CD14-positive monocyte (primary cell): ENCODE measurements around the gene SUSD6. TPM values are rescaled to one million over a fixed set of nuclear protein-coding genes. Genes with fewer than 3 reads are reported as not detected.
A peak's percentile ranks its signal among the peaks of the same experiment; 100 is the strongest.

Source experiments
- DNase-seq, 3 donors: peaks; one replicate each; pipeline ENCODE4 v3.0.0-alpha.2; 2011 to 2022
- H2AFZ ChIP-seq: 2 replicates; pipeline ENCODE4 v1.6.0; 2012; ENCODE audit warnings: mild to moderate bottlenecking, low read depth, low read length, inconsistent platforms; ENCODE audit not compliant: insufficient read depth, poor library complexity, severe bottlenecking
- H3K27ac ChIP-seq, 2 donors: 1 replicate in 1 of 2; 2 replicates in 1 of 2; pipeline ENCODE4 v1.5.1; 2012 to 2013; ENCODE audit warnings: low read length in 2 of 2, control low read depth in 1 of 2, inconsistent platforms in 1 of 2, low read depth in 1 of 2, mild to moderate bottlenecking in 1 of 2
- H3K27me3 ChIP-seq, 2 donors: one replicate each; pipeline versions ENCODE4 v1.6.0 to v1.6.1; 2011 to 2013; ENCODE audit warnings: low read length in 2 of 2; ENCODE audit not compliant: control insufficient read depth in 2 of 2, insufficient read depth in 2 of 2
- H3K36me3 ChIP-seq, 2 donors: replicated peaks in 1 of 2; 1 replicate in 1 of 2; 2 replicates in 1 of 2; pipeline versions ENCODE4 v1.5.1 to v1.6.1; 2012 to 2013; ENCODE audit warnings: low read length in 2 of 2, control low read depth in 1 of 2, inconsistent platforms in 1 of 2, mild to moderate bottlenecking in 1 of 2; ENCODE audit not compliant: insufficient read depth in 2 of 2, control insufficient read depth in 1 of 2
- H3K4me1 ChIP-seq, 2 donors: 1 replicate in 1 of 2; 2 replicates in 1 of 2; pipeline versions ENCODE4 v1.5.1 to v1.6.1; 2012 to 2013; ENCODE audit warnings: low read length in 2 of 2, control low read depth in 1 of 2, inconsistent platforms in 1 of 2, mild to moderate bottlenecking in 1 of 2, moderate library complexity in 1 of 2; ENCODE audit not compliant: insufficient read depth in 2 of 2, control insufficient read depth in 1 of 2
- H3K4me2 ChIP-seq: replicated peaks from 2 replicates; pipeline ENCODE3; 2012; ENCODE audit warnings: low read length, moderate library complexity, mild to moderate bottlenecking; ENCODE audit not compliant: poor library complexity, severe bottlenecking; ENCODE audit errors: extremely low read depth
- H3K4me3 ChIP-seq, 3 experiments: fragments of 200-600 bp in 1 of 3; sonication (generic) in 1 of 3; replicated peaks in 1 of 3; 1 replicate in 2 of 3; 2 replicates in 1 of 3; pipeline ENCODE4 v1.5.1; 2011 to 2013; ENCODE audit warnings: low read length in 3 of 3, mild to moderate bottlenecking in 3 of 3, control low read depth in 2 of 3, low read depth in 2 of 3, inconsistent platforms in 1 of 3, moderate library complexity in 1 of 3
- H3K79me2 ChIP-seq: 2 replicates; pipeline ENCODE4 v1.6.0; 2012; ENCODE audit warnings: mild to moderate bottlenecking, control low read depth, inconsistent platforms, low read length, moderate library complexity; ENCODE audit not compliant: insufficient read depth
- H3K9ac ChIP-seq: 2 replicates; pipeline ENCODE4 v1.6.0; 2017; ENCODE audit warnings: low read length, mild to moderate bottlenecking; ENCODE audit not compliant: insufficient read depth, poor library complexity, severe bottlenecking
- H3K9me3 ChIP-seq, 2 donors: replicated peaks in 1 of 2; 1 replicate in 1 of 2; 2 replicates in 1 of 2; pipeline versions ENCODE4 v1.5.1 to v1.6.1; 2012 to 2013; ENCODE audit warnings: low read length in 2 of 2, control low read depth in 1 of 2; ENCODE audit not compliant: control insufficient read depth in 1 of 2, insufficient read depth in 1 of 2
- H4K20me1 ChIP-seq: 2 replicates; pipeline ENCODE4 v1.6.0; 2012; ENCODE audit warnings: mild to moderate bottlenecking, low read length, control low read depth, moderate library complexity; ENCODE audit not compliant: insufficient read depth
- H3K27ac Mint-ChIP-seq, 7 donors: one replicate each; pipeline ENCODE4 v1.8.0; 2020; ENCODE audit warnings: mild to moderate bottlenecking in 7 of 7, mixed read lengths in 7 of 7, moderate library complexity in 6 of 7, inconsistent platforms in 2 of 7
- H3K27me3 Mint-ChIP-seq, 3 donors: one replicate each; pipeline ENCODE4 v1.8.0; 2021 to 2022; ENCODE audit warnings: low read depth in 3 of 3, mild to moderate bottlenecking in 3 of 3, mixed read lengths in 3 of 3, moderate library complexity in 3 of 3, inconsistent platforms in 1 of 3
- H3K36me3 Mint-ChIP-seq, 2 donors: one replicate each; pipeline ENCODE4 v1.8.0; 2020; ENCODE audit warnings: mixed read lengths in 2 of 2, inconsistent platforms in 1 of 2, mild to moderate bottlenecking in 1 of 2
- H3K4me1 Mint-ChIP-seq: one replicate; pipeline ENCODE4 v1.8.0; 2020; ENCODE audit warnings: mild to moderate bottlenecking, mixed read lengths
- H3K4me3 Mint-ChIP-seq, 2 donors: one replicate each; pipeline ENCODE4 v1.8.0; 2020; ENCODE audit warnings: mild to moderate bottlenecking in 2 of 2, mixed read lengths in 2 of 2, moderate library complexity in 1 of 2
- H3K9me3 Mint-ChIP-seq, 7 donors: one replicate each; pipeline ENCODE4 v1.8.0; 2020 to 2022; ENCODE audit warnings: mixed read lengths in 7 of 7, mild to moderate bottlenecking in 6 of 7, moderate library complexity in 6 of 7, inconsistent platforms in 2 of 7
- CTCF ChIP-seq: fragments of 200-600 bp; IDR thresholded peaks from one replicate; pipeline ENCODE4 v1.8.0; 2022; ENCODE audit warnings: antibody characterized with exemption, mild to moderate bottlenecking
- WGBS: methylation state at CpG from one replicate; pipeline ENCODE4 v1.1.5; 2013; ENCODE audit warnings: missing lambda C conversion rate; ENCODE audit not compliant: insufficient coverage; 5-methylcytosine and 5-hydroxymethylcytosine counted together
- intact Hi-C, 2 donors: fragments of 100-400 bp; cut with micrococcal nuclease; formaldehyde crosslinking; loops; one replicate each; pipeline versions ENCODE4 v1.15.0 to v1.15.1; 2023
- polyA plus RNA-seq, 3 donors: library from polyadenylated mRNA; depleted of rRNA in 1 of 3; unstranded in 2 of 3; stranded (reverse) in 1 of 3; fragments of 300-500 nt in 2 of 3; fragments of >200 nt in 1 of 3; fragmentation: Illumina TruSeq in 2 of 3; gene quantifications; 1 replicate in 2 of 3; 2 replicates in 1 of 3; pipeline ENCODE4 v1.2.3, GENCODE V29; 2012 to 2021

SUSD6 gene
- polyA plus RNA-seq, 3 donors, result 17.3 to 81.8 (median 30.1) TPM

- TF ChIP-seq CTCF, result no peak
- Mint-ChIP-seq H3K4me3 (no peak overlapping the region), H3K4me1 (peaks cover 78% of the 10 kb centered on the region), H3K27me3 (peaks cover 0 to 5% (median 2%) of the 10 kb centered on the region in 3 donors), H3K9me3 (no peaks in the 10 kb centered on the region), H3K36me3 (peaks cover 58 to 67% of the 10 kb centered on the region in 2 donors), H3K27ac (peak overlapping the region in 4 of 7 donors; percentile 34 to 84 (median 62))
- 98% methylated on average over 7 of the region's 9 CpGs for WGBS
- H3K4me3 ChIP-seq, result no peak overlapping the region
- H3K9ac ChIP-seq, result no peak overlapping the region
- H3K27me3 ChIP-seq, result no peaks in the 10 kb centered on the region
- peak overlapping the region in 1 of 2 donors; percentile 18 for H3K27ac ChIP-seq
- H3K4me1 ChIP-seq, result peaks cover 68 to 74% of the 10 kb centered on the region in 2 donors
- intact Hi-C loops, result loop anchor here in 1 of 2 donors (5.0 kb wide), 1 partner anchor 62 kb away; no protein-coding TSS in a partner anchor
- H4K20me1 ChIP-seq, result peaks cover 64% of the 10 kb centered on the region
- H3K36me3 ChIP-seq, result peaks cover 34 to 43% of the 10 kb centered on the region in 2 donors
- no peak overlapping the region for H3K4me2 ChIP-seq
- peaks cover 20% of the 10 kb centered on the region for H3K79me2 ChIP-seq
- H2AFZ ChIP-seq, result no peak overlapping the region
- no peaks in the 10 kb centered on the region for H3K9me3 ChIP-seq
- DNase-seq, result no peak
These were observed 102.7 kb downstream of the SUSD6 start for GRCh38 chr14:69713993-69714679.

GRCh38 chr14:69715725-69716477 is 104.5 kb downstream of the SUSD6 start:
- DNase-seq, result peak; percentile 53 to 75 (median 62)
- peaks cover 71% of the 10 kb centered on the region for H3K4me1 Mint-ChIP-seq
- intact Hi-C loops, result no loop called here
- no peaks in the 10 kb centered on the region for H3K9me3 Mint-ChIP-seq
- H3K27ac Mint-ChIP-seq, result peak overlapping the region; percentile 84 to 98 (median 96)
- WGBS, result 53% methylated on average over 10 of the region's 13 CpGs
- H3K4me1 ChIP-seq, result peaks cover 59 to 66% of the 10 kb centered on the region in 2 donors
- no peaks in the 10 kb centered on the region for H3K27me3 ChIP-seq
- peaks cover 0 to 5% (median 2%) of the 10 kb centered on the region in 3 donors for H3K27me3 Mint-ChIP-seq
- peaks cover 15% of the 10 kb centered on the region for H3K79me2 ChIP-seq
- peaks cover 58% of the 10 kb centered on the region for H4K20me1 ChIP-seq
- H2AFZ ChIP-seq, result no peak overlapping the region
- H3K9me3 ChIP-seq, result no peaks in the 10 kb centered on the region
- H3K27ac ChIP-seq, result peak overlapping the region; percentile 74 to 90
- H3K4me3 Mint-ChIP-seq, result no peak overlapping the region
- no peak for TF ChIP-seq CTCF
- H3K36me3 Mint-ChIP-seq, result peaks cover 43 to 50% of the 10 kb centered on the region in 2 donors
- H3K9ac ChIP-seq, result peak overlapping the region; percentile 44
- H3K36me3 ChIP-seq, result peaks cover 27 to 30% of the 10 kb centered on the region in 2 donors
- H3K4me2 ChIP-seq, result peak overlapping the region; percentile 26
- H3K4me3 ChIP-seq, result peak overlapping the region in 1 of 3 experiments; percentile 8
